Suprapubic skin (tissue), 3 donors: Measurements from ENCODE around the gene CDK5RAP2.

ENCODE experiments used
- CTCF ChIP-seq, 2 donors: fragments of 200-600 bp in 1 of 2; fragments of 450-650 bp in 1 of 2; sonication (generic) in 1 of 2; IDR thresholded peaks; one replicate each; pipeline ENCODE4 v1.5.1; 2016 to 2019; ENCODE audit warnings: antibody characterized with exemption in 2 of 2, mild to moderate bottlenecking in 1 of 2, moderate library complexity in 1 of 2
- POLR2AphosphoS5 ChIP-seq, 3 donors: sonication (generic); formaldehyde crosslinking; IDR thresholded peaks; one replicate each; pipeline ENCODE4 v1.6.1; 2017; ENCODE audit warnings: antibody characterized with exemption in 3 of 3

GRCh38 chr9:120442308-120442995 lies 137.5 kb downstream of the CDK5RAP2 start:
- TF ChIP-seq CTCF (IDR thresholded peaks at IDR 0.05) (no peak), POLR2AphosphoS5 (IDR thresholded peaks at IDR 0.05) (no peak)
